SU-DHL-6 (cell line): Measurements from ENCODE around the gene SPRED2.

Experiments used
- CTCF ChIP-seq: fragments of 200-600 bp; sonication (generic); IDR thresholded peaks from one replicate; pipeline ENCODE4 v1.5.1; 2017; ENCODE audit warnings: antibody characterized with exemption, mild to moderate bottlenecking, low read length, moderate library complexity; ENCODE audit not compliant: insufficient read depth, poor library complexity, severe bottlenecking
- EZH2phosphoT487 ChIP-seq: fragments of 200-600 bp; sonication (generic), shearing (Covaris generic); conservative IDR thresholded peaks from 2 replicates; pipeline ENCODE4 v1.6.1; 2018; ENCODE audit warnings: mild to moderate bottlenecking, antibody characterized with exemption, low read length, moderate library complexity, mixed read lengths

GRCh38 chr2:65364986-65365733 is 67.2 kb downstream of the SPRED2 start:
- TF ChIP-seq CTCF: no peak
- no peak for TF ChIP-seq EZH2phosphoT487
